Heart left ventricle (tissue), 16 donors: ENCODE data around the gene RRM1. TPM values are rescaled to one million over a fixed set of nuclear protein-coding genes. Genes with fewer than 3 reads are reported as not detected.
"Not testable (repeated sequence)": the region's sequence is repeated elsewhere in the genome, so short reads cannot be mapped to it uniquely, and the experiment has no call there.

Source experiments
- ATAC-seq, 4 donors: fragments of 200-7000 bp; cut with Tn5 transposase; one replicate each; pipeline ENCODE4 v1.9.1; 2020 to 2022; ENCODE audit warnings: moderate library complexity in 4 of 4, mild to moderate bottlenecking in 3 of 4, moderate number of reproducible peaks in 1 of 4
- DNase-seq, 5 donors: peaks; one replicate each; pipeline ENCODE4 v3.0.0-alpha.2; 2020
- H3K27ac ChIP-seq, 12 donors: fragments of 200-600 bp; sonication (generic) in 4 of 12; one replicate each; pipeline versions ENCODE4 v1.5.0 to v1.8.0; 2016 to 2022; ENCODE audit warnings: mild to moderate bottlenecking in 2 of 12
- H3K27me3 ChIP-seq, 9 donors: fragments of 200-600 bp; sonication (generic) in 2 of 9; one replicate each; pipeline versions ENCODE4 v1.5.1 to v1.8.0; 2016 to 2022; ENCODE audit warnings: mild to moderate bottlenecking in 3 of 9
- H3K36me3 ChIP-seq, 9 donors: fragments of 200-600 bp; sonication (generic) in 2 of 9; one replicate each; pipeline versions ENCODE4 v1.5.0 to v1.8.0; 2018 to 2022; ENCODE audit warnings: mild to moderate bottlenecking in 2 of 9
- H3K4me1 ChIP-seq, 12 donors: fragments of 200-600 bp; sonication (generic) in 4 of 12; one replicate each; pipeline versions ENCODE4 v1.5.0 to v1.8.0; 2016 to 2022; ENCODE audit warnings: mild to moderate bottlenecking in 3 of 12
- H3K4me3 ChIP-seq, 12 donors: fragments of 200-600 bp; sonication (generic) in 4 of 12; one replicate each; pipeline versions ENCODE4 v1.5.0 to v1.8.0; 2017 to 2022; ENCODE audit warnings: mild to moderate bottlenecking in 9 of 12, moderate library complexity in 4 of 12
- H3K9me3 ChIP-seq, 12 donors: fragments of 200-600 bp; sonication (generic) in 4 of 12; one replicate each; pipeline versions ENCODE4 v1.5.0 to v1.8.0; 2016 to 2022; ENCODE audit warnings: mild to moderate bottlenecking in 1 of 12
- CTCF ChIP-seq, 12 donors: fragments of 200-600 bp; sonication (generic) in 4 of 12; IDR thresholded peaks; one replicate each; pipeline versions ENCODE4 v1.5.0 to v1.8.0; 2018 to 2022; ENCODE audit warnings: antibody characterized with exemption in 12 of 12, mild to moderate bottlenecking in 5 of 12
- POLR2A ChIP-seq, 2 donors: fragments of 450-650 bp; IDR thresholded peaks; one replicate each; pipeline ENCODE4 v1.6.1; 2017; ENCODE audit warnings: antibody characterized with exemption in 2 of 2, mild to moderate bottlenecking in 2 of 2, moderate library complexity in 2 of 2
- WGBS, 4 donors: extraction: QIAGEN DNeasy Blood & Tissue Kit in 2 of 4; methylation state at CpG; one replicate each; pipeline versions ENCODE4 v1.1.5 to v1.1.7; 2013 to 2018; 5-methylcytosine and 5-hydroxymethylcytosine counted together
- intact Hi-C, 10 donors: fragments of 100-400 bp; cut with DNase I; formaldehyde crosslinking; loops; one replicate each; pipeline versions ENCODE4 v1.11.1 to v1.14.2; 2022
- polyA plus RNA-seq, 2 donors: library from polyadenylated mRNA; stranded (reverse); fragments of 200-250 nt; gene quantifications; one replicate each; pipeline ENCODE4 v1.2.3, GENCODE V29; 2013
- total RNA-seq, 9 donors: library from RNA; depleted of rRNA in 2 of 9; stranded (reverse); fragments of >200 nt in 2 of 9; fragmentation: NEBNext Ultra II Directional in 3 of 9; extraction: Animal tissue kit (Norgen Biotek cat#: 25700) in 3 of 9; gene quantifications; one replicate each; pipeline versions ENCODE4 v1.1.0 to v1.2.4, GENCODE V29; 2016 to 2023
- donor health status: ischemic (EF 13 %, LVEDD 7.1; RV severe dilation, severe dysfunction).
- donor health status: healthy with polysubstance abuse.
- donor health status: DM: no; HTN: yes; CAD: no.
- donor health status: DM: no; HTN: no; CAD: no.
- donor health status: ischemic (EF 25% LVEDD 6.9; RV normal size, moderate dysfunction).
- donor health status: ischemic (EF 25% LVEDD 5.7; RV mildly dilated, moderate dysfunction).
- donor health status: healthy.
- donor health status: DM: yes; HTN: yes; CAD: no.
- donor health status: ischemic (EF 35%, LVEDD 5.7; RV mildly dilated, moderate dysfunction).
- donor health status: nonischemic (EF 11% LVEDD 7.7; RV severe dilation, severe dysfunction).
- donor health status: DM: yes; HTN: yes; CAD: no.
- donor health status: PGD.
- donor health status: ischemic (EF 29% LVEDD 5.4; RV normal size, mild dysfunction).
- donor health status: nonischemic (EF 23%, LVEDD 6.1; RV moderate dilation, normal function).

Gene RRM1
- total and polyA plus RNA-seq, 11 donors = 4.2 to 44.7 (median 27.6) TPM

DNA sequence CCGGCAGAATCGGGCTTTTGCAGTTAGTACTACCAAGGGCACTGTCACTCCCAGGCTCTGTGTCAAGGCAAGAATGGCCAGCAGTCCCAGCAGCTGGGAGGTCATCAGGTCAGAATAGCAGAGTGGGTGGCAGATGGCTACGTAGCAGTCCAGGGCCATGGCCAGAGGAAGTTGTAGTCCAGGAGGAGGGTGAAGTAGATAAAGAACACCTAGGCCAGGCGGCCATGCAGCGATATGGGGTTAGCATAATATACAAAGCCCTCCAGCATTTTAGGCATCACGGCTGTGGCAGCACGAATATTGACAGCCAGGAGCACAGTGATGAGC, 52.1 kb downstream of the RRM1 start:
- intact Hi-C loops = no loop called here
- H3K9me3 ChIP-seq = no peaks in the 10 kb centered on the region
- no peak for DNase-seq
- H3K27me3 ChIP-seq = no peaks in the 10 kb centered on the region
- H3K27ac ChIP-seq = no peak overlapping the region
- 90 to 94% (median 93%) methylated on average over 7 of the region's 7 CpGs for WGBS, 4 donors
- H3K4me3 ChIP-seq = no peak overlapping the region
- TF ChIP-seq POLR2A (IDR thresholded peaks at IDR 0.05) (no peak), CTCF (IDR thresholded peaks at IDR 0.05) (no peak)
- H3K4me1 ChIP-seq = no peaks in the 10 kb centered on the region
- H3K36me3 ChIP-seq = peaks cover 0 to 10% (median 0%) of the 10 kb centered on the region in 9 donors
- peak in 1 of 4 donors; percentile 16 for ATAC-seq

DNA sequence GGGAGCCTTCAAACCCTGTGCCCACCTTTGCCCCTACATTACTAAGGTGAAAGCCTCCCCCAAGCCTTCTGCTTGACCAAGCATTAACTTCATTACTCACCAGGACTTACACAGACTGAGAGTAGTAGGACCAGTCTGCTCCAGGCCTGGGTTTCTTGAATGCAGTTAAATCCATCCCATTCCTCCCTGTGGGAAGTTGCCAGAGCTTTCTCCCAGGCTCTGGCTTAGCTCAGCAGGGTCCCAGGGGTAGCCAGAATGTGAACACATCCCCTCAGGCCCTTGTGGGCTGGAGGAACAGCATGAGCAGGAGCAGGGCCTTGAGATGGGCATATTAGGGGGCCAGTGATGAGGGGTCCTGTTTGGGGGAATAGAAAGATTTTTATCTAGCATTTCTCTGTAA, 59.9 kb downstream of the RRM1 start:
- Histone ChIP-seq H3K4me3 (no peak overlapping the region), H3K27me3 (no peaks in the 10 kb centered on the region), H3K9me3 (no peaks in the 10 kb centered on the region), H3K4me1 (no peaks in the 10 kb centered on the region), H3K27ac (no peak overlapping the region), H3K36me3 (no peaks in the 10 kb centered on the region)
- TF ChIP-seq POLR2A (IDR thresholded peaks at IDR 0.05) = no peak
- TF ChIP-seq CTCF (IDR thresholded peaks at IDR 0.05) = no peak
- ATAC-seq (no peak), DNase-seq (no peak)
- intact Hi-C loops = no loop called here

DNA sequence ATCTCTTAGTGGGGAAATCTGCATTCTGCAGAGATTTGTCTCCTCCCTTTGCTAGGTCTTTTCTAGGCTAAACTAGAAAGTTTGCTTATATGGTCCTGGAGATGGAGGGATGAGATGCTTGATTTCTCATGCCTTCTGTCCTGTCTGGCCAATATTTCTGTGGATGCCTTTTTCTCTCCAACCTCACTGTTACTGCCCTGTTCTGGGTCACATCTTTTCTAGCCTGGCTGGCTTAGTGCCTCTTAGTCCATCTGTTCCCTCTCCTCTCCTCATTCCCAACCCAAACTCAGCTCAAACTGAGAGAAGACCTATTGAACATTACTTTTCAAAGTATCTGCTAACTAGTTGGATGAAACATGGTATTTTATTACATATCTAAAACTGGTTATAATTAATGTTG, 62.0 kb downstream of the RRM1 start:
- Histone ChIP-seq H3K4me3 (no peak overlapping the region), H3K9me3 (no peaks in the 10 kb centered on the region), H3K4me1 (no peaks in the 10 kb centered on the region), H3K27ac (no peak overlapping the region), H3K36me3 (no peaks in the 10 kb centered on the region), H3K27me3 (no peaks in the 10 kb centered on the region)
- TF ChIP-seq CTCF (IDR thresholded peaks at IDR 0.05) (no peak), POLR2A (IDR thresholded peaks at IDR 0.05) (no peak)
- intact Hi-C loops = no loop called here
- ATAC-seq = no peak
- no peak for DNase-seq

GRCh38 chr11:4158818-4159217, 64.2 kb downstream of the RRM1 start:
- ATAC-seq, H3K4me3 ChIP-seq, H3K9me3 ChIP-seq, H3K27me3 ChIP-seq, H3K27ac ChIP-seq, H3K36me3 ChIP-seq, DNase-seq, H3K4me1 ChIP-seq, intact Hi-C loops: not testable (repeated sequence)
- 50 to 100% (median 84%) methylated on average over 1 of the region's 1 CpG for WGBS, 4 donors

DNA sequence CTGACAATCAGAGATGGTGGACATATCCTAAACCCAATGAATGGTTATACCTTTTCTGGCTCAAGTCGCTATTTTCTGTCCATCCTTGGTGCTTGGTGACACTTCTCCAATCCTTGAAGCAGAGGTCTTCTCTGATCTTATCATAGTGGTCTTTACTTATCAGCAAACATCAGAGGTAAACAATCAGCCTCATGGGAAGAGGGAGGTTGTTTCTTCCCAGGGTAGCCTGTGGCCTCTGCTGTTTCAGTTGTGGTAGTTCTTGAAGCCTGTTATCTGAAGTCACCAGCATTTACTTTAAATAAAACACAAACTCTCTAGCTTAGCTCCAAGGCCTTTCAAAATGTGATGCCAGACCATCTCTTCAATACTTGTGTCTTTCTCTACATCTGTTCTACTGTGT, 66.7 kb downstream of the RRM1 start:
- no peak for DNase-seq
- no peaks in the 10 kb centered on the region for H3K36me3 ChIP-seq
- H3K27me3 ChIP-seq = no peaks in the 10 kb centered on the region
- ATAC-seq = no peak
- intact Hi-C loops = no loop called here
- H3K4me1 ChIP-seq = no peaks in the 10 kb centered on the region
- H3K9me3 ChIP-seq = no peaks in the 10 kb centered on the region
- H3K27ac ChIP-seq = no peak overlapping the region
- no peak overlapping the region for H3K4me3 ChIP-seq
- WGBS, 4 donors = 60 to 79% (median 74%) methylated on average over 1 of the region's 1 CpG
- TF ChIP-seq CTCF (IDR thresholded peaks at IDR 0.05) (no peak), POLR2A (IDR thresholded peaks at IDR 0.05) (no peak)
